ENCODE measurements around the gene SPTBN4.
A peak's percentile ranks its signal among the peaks of the same experiment; 100 is the strongest.

Gene SPTBN4

GRCh38 chr19:40609561-40610395 is 143.0 kb downstream of the SPTBN4 start (continued):
- TF ChIP-seq, protein P1, sequence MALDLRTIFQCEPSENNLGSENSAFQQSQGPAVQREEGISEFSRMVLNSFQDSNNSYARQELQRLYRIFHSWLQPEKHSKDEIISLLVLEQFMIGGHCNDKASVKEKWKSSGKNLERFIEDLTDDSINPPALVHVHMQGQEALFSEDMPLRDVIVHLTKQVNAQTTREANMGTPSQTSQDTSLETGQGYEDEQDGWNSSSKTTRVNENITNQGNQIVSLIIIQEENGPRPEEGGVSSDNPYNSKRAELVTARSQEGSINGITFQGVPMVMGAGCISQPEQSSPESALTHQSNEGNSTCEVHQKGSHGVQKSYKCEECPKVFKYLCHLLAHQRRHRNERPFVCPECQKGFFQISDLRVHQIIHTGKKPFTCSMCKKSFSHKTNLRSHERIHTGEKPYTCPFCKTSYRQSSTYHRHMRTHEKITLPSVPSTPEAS (tag by site-specific recombination; IDR thresholded peaks at IDR 0.05) = no peak
- TF ChIP-seq ZNF610 (tag by site-specific recombination; IDR thresholded peaks at IDR 0.05; ENCODE audit: borderline replicate concordance) = 0 out of 2 replicates have a peak, but pooled peaks have one; percentile 39
- TF ChIP-seq ZNF138 (tag by site-specific recombination; IDR thresholded peaks at IDR 0.05; ENCODE audit: borderline replicate concordance) = no peak
- no peak; the same call in 1 of the 2 replicates for TF ChIP-seq ZNF324 (tag by site-specific recombination; IDR thresholded peaks at IDR 0.05)
- TF ChIP-seq ZNF214 (tag by site-specific recombination; IDR thresholded peaks at IDR 0.05; ENCODE audit: borderline replicate concordance) = no peak
- TF ChIP-seq RBAK (tag by site-specific recombination; IDR thresholded peaks at IDR 0.05) = no peak
- TF ChIP-seq ZNF514 (tag by site-specific recombination; IDR thresholded peaks at IDR 0.05) = no peak
- no peak for TF ChIP-seq ZNF792 (tag by site-specific recombination; IDR thresholded peaks at IDR 0.05)
- no peak for TF ChIP-seq PRDM1 (tag by site-specific recombination; IDR thresholded peaks at IDR 0.05)
- TF ChIP-seq IKZF3 (tag by site-specific recombination; IDR thresholded peaks at IDR 0.05) = peak; percentile 52; the same call in 1 of the 2 replicates
- no peak for TF ChIP-seq ZSCAN5A (tag by site-specific recombination; IDR thresholded peaks at IDR 0.05)
- TF ChIP-seq ZNF473 (tag by site-specific recombination; IDR thresholded peaks at IDR 0.05) = no peak
- TF ChIP-seq, protein P2, sequence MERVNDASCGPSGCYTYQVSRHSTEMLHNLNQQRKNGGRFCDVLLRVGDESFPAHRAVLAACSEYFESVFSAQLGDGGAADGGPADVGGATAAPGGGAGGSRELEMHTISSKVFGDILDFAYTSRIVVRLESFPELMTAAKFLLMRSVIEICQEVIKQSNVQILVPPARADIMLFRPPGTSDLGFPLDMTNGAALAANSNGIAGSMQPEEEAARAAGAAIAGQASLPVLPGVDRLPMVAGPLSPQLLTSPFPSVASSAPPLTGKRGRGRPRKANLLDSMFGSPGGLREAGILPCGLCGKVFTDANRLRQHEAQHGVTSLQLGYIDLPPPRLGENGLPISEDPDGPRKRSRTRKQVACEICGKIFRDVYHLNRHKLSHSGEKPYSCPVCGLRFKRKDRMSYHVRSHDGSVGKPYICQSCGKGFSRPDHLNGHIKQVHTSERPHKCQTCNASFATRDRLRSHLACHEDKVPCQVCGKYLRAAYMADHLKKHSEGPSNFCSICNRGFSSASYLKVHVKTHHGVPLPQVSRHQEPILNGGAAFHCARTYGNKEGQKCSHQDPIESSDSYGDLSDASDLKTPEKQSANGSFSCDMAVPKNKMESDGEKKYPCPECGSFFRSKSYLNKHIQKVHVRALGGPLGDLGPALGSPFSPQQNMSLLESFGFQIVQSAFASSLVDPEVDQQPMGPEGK (tag by site-specific recombination; IDR thresholded peaks at IDR 0.05) = peak; percentile 95
- TF ChIP-seq ZBTB8A (tag by site-specific recombination; IDR thresholded peaks at IDR 0.05) = peak; percentile 43; the same call in 1 of the 2 replicates
- no peak for TF ChIP-seq TRIM28 (IDR thresholded peaks at IDR 0.05; ENCODE audit: borderline replicate concordance, low read length)
- no peak for TF ChIP-seq ZNF571 (tag by site-specific recombination; IDR thresholded peaks at IDR 0.05)
- TF ChIP-seq SP7 (tag by site-specific recombination; IDR thresholded peaks at IDR 0.05) = peak; percentile 57
- TF ChIP-seq SCRT2 (tag by site-specific recombination; IDR thresholded peaks at IDR 0.05) = no peak
- TF ChIP-seq ZNF280D (tag by site-specific recombination; IDR thresholded peaks at IDR 0.05) = no peak; the same call in 1 of the 2 replicates
- peak; percentile 61; the same call in 1 of the 2 replicates for TF ChIP-seq ZNF645 (tag by site-specific recombination; IDR thresholded peaks at IDR 0.05)
- TF ChIP-seq, protein P3, sequence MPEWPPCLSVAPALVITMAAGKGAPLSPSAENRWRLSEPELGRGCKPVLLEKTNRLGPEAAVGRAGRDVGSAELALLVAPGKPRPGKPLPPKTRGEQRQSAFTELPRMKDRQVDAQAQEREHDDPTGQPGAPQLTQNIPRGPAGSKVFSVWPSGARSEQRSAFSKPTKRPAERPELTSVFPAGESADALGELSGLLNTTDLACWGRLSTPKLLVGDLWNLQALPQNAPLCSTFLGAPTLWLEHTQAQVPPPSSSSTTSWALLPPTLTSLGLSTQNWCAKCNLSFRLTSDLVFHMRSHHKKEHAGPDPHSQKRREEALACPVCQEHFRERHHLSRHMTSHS (tag by site-specific recombination; IDR thresholded peaks at IDR 0.05) = no peak
- TF ChIP-seq KLF7 (tag by site-specific recombination; IDR thresholded peaks at IDR 0.05; ENCODE audit: borderline replicate concordance) = peak; percentile 66; the same call in 1 of the 2 replicates
- TF ChIP-seq ZNF335 (tag by site-specific recombination; conservative IDR thresholded peaks at IDR 0.05) = peak; percentile 49; the same call in 1 of the 2 replicates
- peak; percentile 57; the same call in 1 of the 2 replicates for TF ChIP-seq ZBTB11 (tag by site-specific recombination; conservative IDR thresholded peaks at IDR 0.05; ENCODE audit: low read depth)
- no peak for TF ChIP-seq ZNF521 (tag by site-specific recombination; IDR thresholded peaks at IDR 0.05)
- no peak for TF ChIP-seq YY1 (tag by site-specific recombination; IDR thresholded peaks at IDR 0.05)

All from HEK293 (cell line).